Esophagus muscularis mucosa (tissue), 4 donors: Measurements from ENCODE around the gene ARHGAP4.

ENCODE experiments used
- CTCF ChIP-seq, 3 experiments: fragments of 200-600 bp in 2 of 3; fragments of 450-650 bp in 1 of 3; sonication (generic) in 2 of 3; IDR thresholded peaks; one replicate each; pipeline ENCODE4 v1.5.1; 2017 to 2019; ENCODE audit warnings: antibody characterized with exemption in 3 of 3, mild to moderate bottlenecking in 2 of 3, moderate library complexity in 1 of 3
- EP300 ChIP-seq: sonication (generic); formaldehyde crosslinking; IDR thresholded peaks from one replicate; pipeline ENCODE4 v1.6.1; 2017; ENCODE audit warnings: antibody characterized with exemption
- POLR2A ChIP-seq: fragments of 450-650 bp; IDR thresholded peaks from one replicate; pipeline ENCODE4 v1.6.1; 2017; ENCODE audit warnings: antibody characterized with exemption, moderate library complexity, mild to moderate bottlenecking, low read depth
- POLR2AphosphoS5 ChIP-seq, 2 donors: sonication (generic); formaldehyde crosslinking; IDR thresholded peaks; one replicate each; pipeline ENCODE4 v1.6.1; 2017; ENCODE audit warnings: antibody characterized with exemption in 2 of 2

DNA sequence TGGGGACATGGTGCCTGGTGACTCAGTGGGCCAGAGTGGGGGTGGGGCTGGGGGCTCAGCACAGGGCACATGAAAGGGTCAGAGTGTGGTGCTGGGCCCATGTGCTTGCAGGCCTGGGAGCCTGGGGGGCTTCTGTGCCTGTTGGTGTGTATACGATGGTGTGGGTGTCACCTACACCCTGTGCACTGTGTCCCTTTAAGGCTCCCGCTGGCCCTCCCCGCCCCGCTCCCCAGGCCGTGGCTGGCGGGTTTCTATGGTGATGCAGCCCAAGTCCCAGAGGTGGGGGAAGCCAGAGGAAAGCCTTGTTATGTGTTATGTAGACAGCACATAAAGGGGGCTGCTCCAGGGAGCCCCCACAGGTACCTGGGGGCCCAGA, 45.6 kb downstream of the ARHGAP4 start:
- TF ChIP-seq CTCF (IDR thresholded peaks at IDR 0.05) (no peak), POLR2AphosphoS5 (IDR thresholded peaks at IDR 0.05) (no peak), POLR2A (no peak), EP300 (no peak)
